Measurements from ENCODE around the gene PLOD1. TPM values are rescaled to one million over a fixed set of nuclear protein-coding genes. Genes with fewer than 3 reads are reported as not detected.
"Not testable (repeated sequence)": the region's sequence is repeated elsewhere in the genome, so short reads cannot be mapped to it uniquely, and the experiment has no call there.

Gene PLOD1
- total and polyA plus RNA-seq, 4 donors: 33.5 to 112 (median 79.1) TPM

- no peak for TF ChIP-seq CTCF (IDR thresholded peaks at IDR 0.05; ENCODE audit: control extremely low read depth, extremely low read depth)
- H3K4me3 ChIP-seq: no peak overlapping the region
- WGBS, 2 donors: 91% methylated on average over 24 of the region's 24 CpGs
- H3K9me3 ChIP-seq (ENCODE audit: control insufficient read depth in 4 of 4, insufficient read depth in 3 of 4, low read length in 3 of 4): no peaks in the 10 kb centered on the region
- H3K9ac ChIP-seq (ENCODE audit: insufficient read depth in 1 of 2, low read length in 2 of 2): no peak overlapping the region
- no peak for DNase-seq
- peaks cover 4 to 15% (median 12%) of the 10 kb centered on the region in 5 donors for H3K4me1 ChIP-seq (ENCODE audit: control insufficient read depth in 5 of 5, insufficient read depth in 5 of 5, low read length in 5 of 5)
- no peaks in the 10 kb centered on the region for H3K27me3 ChIP-seq (ENCODE audit: control insufficient read depth in 3 of 3, insufficient read depth in 3 of 3, low read length in 2 of 3)
- peaks cover 4 to 39% (median 8%) of the 10 kb centered on the region in 4 donors for H3K36me3 ChIP-seq (ENCODE audit: control insufficient read depth in 4 of 4, insufficient read depth in 4 of 4, low read length in 4 of 4)
- ATAC-seq (ENCODE audit: insufficient read depth, low FRiP score): no peak
- no peak overlapping the region for H3K27ac ChIP-seq (ENCODE audit: low read depth in 1 of 2, low read length in 1 of 2)
Observed at GRCh38 chr1:11923069-11923826, 11.3 kb upstream of the PLOD1 start.

- Histone ChIP-seq H3K27ac (ENCODE audit: low read depth in 1 of 2, low read length in 1 of 2) (no peak overlapping the region), H3K36me3 (ENCODE audit: control insufficient read depth in 4 of 4, insufficient read depth in 4 of 4, low read length in 4 of 4) (peaks cover 4 to 36% (median 8%) of the 10 kb centered on the region in 4 donors), H3K9ac (ENCODE audit: insufficient read depth in 1 of 2, low read length in 2 of 2) (no peak overlapping the region), H3K9me3 (ENCODE audit: control insufficient read depth in 4 of 4, insufficient read depth in 3 of 4, low read length in 3 of 4) (no peaks in the 10 kb centered on the region), H3K27me3 (ENCODE audit: control insufficient read depth in 3 of 3, insufficient read depth in 3 of 3, low read length in 2 of 3) (no peaks in the 10 kb centered on the region), H3K4me3 (no peak overlapping the region), H3K4me1 (ENCODE audit: control insufficient read depth in 5 of 5, insufficient read depth in 5 of 5, low read length in 5 of 5) (peaks cover 4 to 15% (median 12%) of the 10 kb centered on the region in 5 donors)
- no peak for TF ChIP-seq CTCF (IDR thresholded peaks at IDR 0.05; ENCODE audit: control extremely low read depth, extremely low read depth)
- ATAC-seq (ENCODE audit: insufficient read depth, low FRiP score) (no peak), DNase-seq (no peak)
- 64 to 82% methylated on average over 5 of the region's 5 CpGs for WGBS, 2 donors
Observed at GRCh38 chr1:11923827-11924113, 10.7 kb upstream of the PLOD1 start.

- Histone ChIP-seq H3K36me3 (ENCODE audit: control insufficient read depth in 4 of 4, insufficient read depth in 4 of 4, low read length in 4 of 4) (peaks cover 4 to 29% (median 8%) of the 10 kb centered on the region in 4 donors), H3K4me1 (ENCODE audit: control insufficient read depth in 5 of 5, insufficient read depth in 5 of 5, low read length in 5 of 5) (peaks cover 4 to 13% (median 11%) of the 10 kb centered on the region in 5 donors), H3K4me3 (peak overlapping the region; percentile 41), H3K9me3 (ENCODE audit: control insufficient read depth in 4 of 4, insufficient read depth in 3 of 4, low read length in 3 of 4) (no peaks in the 10 kb centered on the region), H3K27ac (ENCODE audit: low read depth in 1 of 2, low read length in 1 of 2) (no peak overlapping the region), H3K9ac (ENCODE audit: insufficient read depth in 1 of 2, low read length in 2 of 2) (peak overlapping the region in 1 of 2 donors; percentile 45), H3K27me3 (ENCODE audit: control insufficient read depth in 3 of 3, insufficient read depth in 3 of 3, low read length in 2 of 3) (no peaks in the 10 kb centered on the region)
- no peak for TF ChIP-seq CTCF (IDR thresholded peaks at IDR 0.05; ENCODE audit: control extremely low read depth, extremely low read depth)
- DNase-seq (no peak), ATAC-seq (ENCODE audit: insufficient read depth, low FRiP score) (no peak)
- WGBS, 2 donors: 59 to 74% methylated on average over 16 of the region's 16 CpGs
Observed at GRCh38 chr1:11924334-11925195, 10.0 kb upstream of the PLOD1 start.

GRCh38 chr1:11925196-11925937 lies 9.2 kb upstream of the PLOD1 start:
- not testable (repeated sequence) for H3K27me3 ChIP-seq (ENCODE audit: control insufficient read depth in 3 of 3, insufficient read depth in 3 of 3, low read length in 2 of 3); DNase-seq; ATAC-seq (ENCODE audit: insufficient read depth, low FRiP score); H3K27ac ChIP-seq (ENCODE audit: low read depth in 1 of 2, low read length in 1 of 2); H3K9me3 ChIP-seq (ENCODE audit: control insufficient read depth in 4 of 4, insufficient read depth in 3 of 4, low read length in 3 of 4)
- 8 to 10% methylated on average over 21 to 42 of the region's 54 CpGs for WGBS, 2 donors
- H3K4me3 ChIP-seq: peak overlapping the region; percentile 94
- H3K9ac ChIP-seq (ENCODE audit: insufficient read depth in 1 of 2, low read length in 2 of 2): peak overlapping the region in 1 of 2 donors; percentile 45
- H3K4me1 ChIP-seq (ENCODE audit: control insufficient read depth in 5 of 5, insufficient read depth in 5 of 5, low read length in 5 of 5): peaks cover 8 to 20% (median 12%) of the 10 kb centered on the region in 5 donors
- H3K36me3 ChIP-seq (ENCODE audit: control insufficient read depth in 4 of 4, insufficient read depth in 4 of 4, low read length in 4 of 4): peaks cover 4 to 22% (median 8%) of the 10 kb centered on the region in 4 donors

Measured in lung (tissue), 12 donors.